ENCODE data around the gene MYLK4. TPM values are rescaled to one million over a fixed set of nuclear protein-coding genes. Genes with fewer than 3 reads are reported as not detected.

Gene MYLK4
- total RNA-seq, 4 donors from 2014 or later, result 0.42 to 0.98 (median 0.52) TPM

GRCh38 chr6:2721219-2721618 is 29.5 kb downstream of the MYLK4 start:
- no peaks in the 10 kb centered on the region for H3K36me3 ChIP-seq
- no peak for DNase-seq (ENCODE audit: low spot score in 2 of 2)
- no peaks in the 10 kb centered on the region for H3K27me3 ChIP-seq
- WGBS, 2 donors, result 86 to 95% methylated on average over 3 of the region's 3 CpGs
- no peak for TF ChIP-seq POLR2A (IDR thresholded peaks at IDR 0.05)
- TF ChIP-seq EP300 (IDR thresholded peaks at IDR 0.05), result no peak
- TF ChIP-seq, protein P1, sequence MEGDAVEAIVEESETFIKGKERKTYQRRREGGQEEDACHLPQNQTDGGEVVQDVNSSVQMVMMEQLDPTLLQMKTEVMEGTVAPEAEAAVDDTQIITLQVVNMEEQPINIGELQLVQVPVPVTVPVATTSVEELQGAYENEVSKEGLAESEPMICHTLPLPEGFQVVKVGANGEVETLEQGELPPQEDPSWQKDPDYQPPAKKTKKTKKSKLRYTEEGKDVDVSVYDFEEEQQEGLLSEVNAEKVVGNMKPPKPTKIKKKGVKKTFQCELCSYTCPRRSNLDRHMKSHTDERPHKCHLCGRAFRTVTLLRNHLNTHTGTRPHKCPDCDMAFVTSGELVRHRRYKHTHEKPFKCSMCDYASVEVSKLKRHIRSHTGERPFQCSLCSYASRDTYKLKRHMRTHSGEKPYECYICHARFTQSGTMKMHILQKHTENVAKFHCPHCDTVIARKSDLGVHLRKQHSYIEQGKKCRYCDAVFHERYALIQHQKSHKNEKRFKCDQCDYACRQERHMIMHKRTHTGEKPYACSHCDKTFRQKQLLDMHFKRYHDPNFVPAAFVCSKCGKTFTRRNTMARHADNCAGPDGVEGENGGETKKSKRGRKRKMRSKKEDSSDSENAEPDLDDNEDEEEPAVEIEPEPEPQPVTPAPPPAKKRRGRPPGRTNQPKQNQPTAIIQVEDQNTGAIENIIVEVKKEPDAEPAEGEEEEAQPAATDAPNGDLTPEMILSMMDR (IDR thresholded peaks at IDR 0.05), result no peak
- no peak overlapping the region for H3K4me3 ChIP-seq
- H3K27ac ChIP-seq, result no peak overlapping the region
- H3K9me3 ChIP-seq, result peaks cover 0 to 8% (median 0%) of the 10 kb centered on the region in 4 donors
- H3K4me1 ChIP-seq, result no peaks in the 10 kb centered on the region

DNA sequence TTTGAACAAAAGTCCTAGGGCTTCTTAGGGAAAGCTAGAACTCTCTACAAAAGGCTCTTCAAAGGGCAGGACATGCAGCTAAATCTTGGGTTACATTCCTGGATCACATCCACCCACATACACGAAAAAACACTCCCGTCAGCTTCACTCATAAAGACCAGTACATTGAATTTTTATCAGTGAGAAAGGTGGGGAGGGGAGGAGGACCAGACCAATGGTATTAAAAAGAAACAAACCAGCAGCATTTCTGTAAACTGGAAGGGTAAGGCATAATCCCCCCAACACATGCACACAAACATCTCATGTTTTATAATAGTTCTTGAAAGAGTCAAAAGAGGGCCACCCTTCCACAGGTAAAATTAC is 31.6 kb downstream of the MYLK4 start:
- no peak for TF ChIP-seq POLR2A (IDR thresholded peaks at IDR 0.05)
- TF ChIP-seq, protein P1 (IDR thresholded peaks at IDR 0.05), result no peak
- no peak for TF ChIP-seq EP300 (IDR thresholded peaks at IDR 0.05)
- peaks cover 0 to 8% (median 0%) of the 10 kb centered on the region in 4 donors for H3K9me3 ChIP-seq
- H3K36me3 ChIP-seq, result no peaks in the 10 kb centered on the region
- no peak overlapping the region for H3K4me3 ChIP-seq
- H3K4me1 ChIP-seq, result no peaks in the 10 kb centered on the region
- 48 to 55% methylated on average over 2 of the region's 2 CpGs for WGBS, 2 donors
- H3K27me3 ChIP-seq, result no peaks in the 10 kb centered on the region
- DNase-seq (ENCODE audit: low spot score in 2 of 2), result no peak
- no peak overlapping the region for H3K27ac ChIP-seq

DNA sequence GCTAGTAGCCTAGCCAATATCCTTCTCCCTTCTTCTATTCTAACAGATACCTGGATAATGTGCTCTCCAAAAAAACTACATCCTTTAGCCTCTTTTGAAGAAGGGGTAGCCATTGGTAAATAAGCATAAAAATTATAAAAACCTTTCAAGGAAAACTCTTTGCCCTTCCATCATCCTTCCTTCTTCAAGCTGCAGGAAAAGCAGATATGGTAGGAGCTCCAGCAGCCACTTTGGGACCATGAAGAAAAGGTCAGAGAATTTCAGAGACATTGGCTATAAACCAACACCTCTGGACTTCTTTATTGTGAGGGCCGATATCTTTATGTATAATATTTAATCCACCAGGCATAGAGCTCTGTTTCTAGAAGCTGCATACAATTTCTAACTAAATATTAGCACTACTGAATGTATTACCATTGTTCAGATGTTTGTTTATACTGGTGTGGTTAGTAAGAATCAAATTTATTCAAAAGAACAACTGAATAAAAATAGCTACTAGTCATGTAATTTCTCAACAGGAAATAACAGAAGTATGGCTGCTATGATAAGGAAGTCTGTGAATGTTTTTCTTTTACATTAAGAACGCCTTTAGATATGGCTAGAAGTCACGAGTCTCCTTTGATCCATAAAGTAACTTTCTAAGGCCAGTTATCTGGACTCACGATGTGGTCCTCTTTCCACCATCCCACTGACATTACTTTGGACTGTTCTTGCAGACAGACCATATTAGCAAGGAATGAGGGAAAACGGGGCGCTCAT is 32.2 kb downstream of the MYLK4 start:
- WGBS, 2 donors, result 68 to 79% methylated on average over 6 of the region's 6 CpGs
- Histone ChIP-seq H3K27me3 (no peaks in the 10 kb centered on the region), H3K36me3 (no peaks in the 10 kb centered on the region), H3K27ac (no peak overlapping the region), H3K9me3 (peaks cover 0 to 8% (median 0%) of the 10 kb centered on the region in 4 donors), H3K4me3 (no peak overlapping the region), H3K4me1 (peaks cover 0 to 2% (median 0%) of the 10 kb centered on the region in 4 donors)
- TF ChIP-seq POLR2A (IDR thresholded peaks at IDR 0.05) (no peak), EP300 (IDR thresholded peaks at IDR 0.05) (no peak)
- TF ChIP-seq, protein P1 (IDR thresholded peaks at IDR 0.05), result no peak
- DNase-seq (ENCODE audit: low spot score in 2 of 2), result no peak

DNA sequence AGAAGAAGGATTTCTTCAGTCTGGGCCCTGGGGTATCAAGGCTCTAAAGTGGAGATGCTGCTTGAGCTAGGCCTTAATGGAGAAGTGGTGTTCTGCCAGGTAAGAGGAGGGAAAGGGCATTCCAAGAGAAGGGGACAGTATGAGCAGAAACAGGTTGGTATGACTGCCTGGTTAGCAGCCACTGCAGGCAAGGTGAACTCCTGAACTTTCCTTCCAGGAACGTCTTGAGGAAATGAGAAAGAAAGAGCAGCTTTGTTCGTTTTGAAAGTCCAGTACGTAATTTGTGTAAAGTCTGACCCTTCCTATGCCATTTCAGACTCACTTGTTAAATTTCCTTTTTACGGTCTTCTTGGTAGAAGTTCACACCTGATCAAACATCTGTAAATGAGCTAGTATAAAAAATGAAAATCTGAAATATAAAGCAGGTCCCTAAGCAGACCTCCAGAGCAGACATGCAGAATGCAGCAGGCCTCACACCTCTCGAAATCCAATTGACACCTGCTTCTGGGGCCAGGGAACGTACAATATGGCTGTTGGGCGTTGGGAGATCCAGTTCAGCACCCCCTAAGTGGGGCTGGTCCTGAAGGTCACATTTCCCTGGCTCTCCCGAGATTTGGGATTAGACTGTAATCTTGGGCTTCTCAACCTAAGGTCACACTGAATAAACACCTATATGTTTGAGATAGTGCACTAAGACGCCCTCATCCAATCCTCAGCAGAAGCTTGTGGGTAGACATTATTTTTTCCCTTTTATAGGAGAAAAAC is 33.6 kb downstream of the MYLK4 start:
- Histone ChIP-seq H3K27ac (no peak overlapping the region), H3K27me3 (no peaks in the 10 kb centered on the region), H3K4me1 (peaks cover 0 to 3% (median 0%) of the 10 kb centered on the region in 4 donors), H3K36me3 (no peaks in the 10 kb centered on the region), H3K4me3 (no peak overlapping the region), H3K9me3 (peaks cover 0 to 7% (median 0%) of the 10 kb centered on the region in 4 donors)
- TF ChIP-seq POLR2A (IDR thresholded peaks at IDR 0.05) (no peak), EP300 (IDR thresholded peaks at IDR 0.05) (no peak)
- TF ChIP-seq, protein P1 (IDR thresholded peaks at IDR 0.05), result no peak
- WGBS, 2 donors, result 69 to 70% methylated on average over 9 of the region's 9 CpGs
- DNase-seq (ENCODE audit: low spot score in 2 of 2), result no peak

DNA sequence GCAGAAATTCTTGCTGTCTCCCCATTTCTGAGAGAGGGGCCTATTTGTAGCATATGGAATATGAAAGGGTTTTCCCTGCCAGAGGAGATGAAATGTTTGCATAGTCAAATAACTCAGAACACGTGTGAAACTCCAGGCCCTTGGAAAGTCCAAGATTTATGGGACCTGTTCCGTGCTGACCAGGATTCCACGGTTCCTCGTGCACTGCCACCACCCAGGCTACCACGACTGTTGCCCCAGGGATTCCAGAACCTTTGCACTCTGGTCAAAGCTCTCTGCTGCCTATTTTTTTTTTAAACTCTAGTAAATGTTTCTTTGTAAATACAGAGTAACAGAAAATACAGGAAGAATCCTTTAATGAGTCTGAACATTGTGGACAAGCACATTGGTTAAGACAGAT is 35.0 kb downstream of the MYLK4 start:
- Histone ChIP-seq H3K27me3 (no peaks in the 10 kb centered on the region), H3K9me3 (peaks cover 0 to 9% (median 0%) of the 10 kb centered on the region in 4 donors), H3K27ac (no peak overlapping the region), H3K36me3 (no peaks in the 10 kb centered on the region), H3K4me1 (peaks cover 0 to 3% (median 0%) of the 10 kb centered on the region in 4 donors), H3K4me3 (no peak overlapping the region)
- TF ChIP-seq EP300 (IDR thresholded peaks at IDR 0.05), result no peak
- no peak for TF ChIP-seq POLR2A (IDR thresholded peaks at IDR 0.05)
- TF ChIP-seq, protein P1 (IDR thresholded peaks at IDR 0.05), result no peak
- 40 to 58% methylated on average over 5 of the region's 5 CpGs for WGBS, 2 donors
- no peak for DNase-seq (ENCODE audit: low spot score in 2 of 2)
